ENCODE data around the gene IRF7.

DNA sequence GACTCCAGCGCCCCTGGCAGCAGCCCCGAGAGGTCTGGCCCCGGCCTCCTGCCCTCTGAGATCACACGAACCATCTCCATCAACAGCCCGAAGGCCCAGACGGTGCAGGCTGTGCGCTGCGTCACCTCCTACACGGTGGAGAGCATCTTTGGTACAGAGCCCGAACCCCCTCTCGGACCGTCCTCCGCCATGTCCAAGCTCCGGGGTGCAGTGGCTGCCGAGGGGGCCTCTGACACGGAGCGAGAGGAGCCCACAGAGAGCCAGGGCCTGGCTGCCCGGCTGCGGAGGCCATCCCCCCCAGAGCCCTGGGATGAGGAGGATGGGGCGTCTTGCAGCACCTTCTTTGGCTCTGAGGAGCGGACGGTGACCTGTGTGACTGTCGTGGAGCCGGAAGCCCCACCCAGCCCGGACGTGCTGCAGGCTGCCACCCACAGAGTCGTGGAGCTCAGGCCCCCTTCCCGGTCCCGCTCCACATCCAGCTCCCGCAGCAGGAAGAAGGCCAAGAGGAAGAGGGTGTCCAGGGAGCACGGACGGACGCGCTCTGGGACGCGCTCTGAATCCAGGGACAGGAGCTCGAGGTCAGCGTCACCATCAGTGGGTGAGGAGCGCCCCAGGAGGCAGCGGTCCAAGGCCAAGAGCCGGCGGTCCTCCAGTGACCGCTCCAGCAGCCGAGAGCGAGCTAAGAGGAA is 7.6 kb downstream of the IRF7 start:
- no peak for TF ChIP-seq EP300 (IDR thresholded peaks at IDR 0.05)
- no peak for TF ChIP-seq CTCF (IDR thresholded peaks at IDR 0.05)

Measured in ovary (tissue), 3 donors.